ENCODE measurements around the gene TAGLN.

DNA sequence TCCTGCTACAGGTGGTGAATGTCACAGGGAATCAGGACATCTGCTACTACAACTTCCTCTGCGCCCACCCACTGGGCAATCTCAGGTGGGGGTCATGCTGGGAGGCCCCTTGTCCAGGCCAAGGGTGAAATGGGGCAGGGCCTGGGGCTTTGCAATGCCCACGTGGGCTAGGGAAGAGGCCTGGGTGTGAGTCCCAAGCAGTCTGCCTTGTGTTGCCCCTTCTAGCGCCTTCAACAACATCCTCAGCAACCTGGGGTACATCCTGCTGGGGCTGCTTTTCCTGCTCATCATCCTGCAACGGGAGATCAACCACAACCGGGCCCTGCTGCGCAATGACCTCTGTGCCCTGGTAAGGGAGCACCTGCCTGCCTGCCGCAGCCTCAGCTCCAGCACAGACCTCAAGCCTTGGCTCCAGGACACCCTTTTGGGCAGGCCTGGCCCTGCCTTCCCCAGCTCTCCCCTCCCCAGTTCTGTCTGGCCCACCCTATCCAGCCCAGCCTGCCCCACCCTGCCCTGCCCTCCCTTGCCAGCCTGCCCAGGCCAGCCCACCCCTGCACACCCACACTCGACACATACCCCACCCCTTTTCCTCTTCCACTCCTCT lies 9.1 kb upstream of the TAGLN start:
- TF ChIP-seq, protein P1, sequence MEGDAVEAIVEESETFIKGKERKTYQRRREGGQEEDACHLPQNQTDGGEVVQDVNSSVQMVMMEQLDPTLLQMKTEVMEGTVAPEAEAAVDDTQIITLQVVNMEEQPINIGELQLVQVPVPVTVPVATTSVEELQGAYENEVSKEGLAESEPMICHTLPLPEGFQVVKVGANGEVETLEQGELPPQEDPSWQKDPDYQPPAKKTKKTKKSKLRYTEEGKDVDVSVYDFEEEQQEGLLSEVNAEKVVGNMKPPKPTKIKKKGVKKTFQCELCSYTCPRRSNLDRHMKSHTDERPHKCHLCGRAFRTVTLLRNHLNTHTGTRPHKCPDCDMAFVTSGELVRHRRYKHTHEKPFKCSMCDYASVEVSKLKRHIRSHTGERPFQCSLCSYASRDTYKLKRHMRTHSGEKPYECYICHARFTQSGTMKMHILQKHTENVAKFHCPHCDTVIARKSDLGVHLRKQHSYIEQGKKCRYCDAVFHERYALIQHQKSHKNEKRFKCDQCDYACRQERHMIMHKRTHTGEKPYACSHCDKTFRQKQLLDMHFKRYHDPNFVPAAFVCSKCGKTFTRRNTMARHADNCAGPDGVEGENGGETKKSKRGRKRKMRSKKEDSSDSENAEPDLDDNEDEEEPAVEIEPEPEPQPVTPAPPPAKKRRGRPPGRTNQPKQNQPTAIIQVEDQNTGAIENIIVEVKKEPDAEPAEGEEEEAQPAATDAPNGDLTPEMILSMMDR (IDR thresholded peaks at IDR 0.05), result no peak
- no peak for TF ChIP-seq POLR2A (IDR thresholded peaks at IDR 0.05)
